ENCODE measurements around the gene SPC24.
A peak's percentile ranks its signal among the peaks of the same experiment; 100 is the strongest.
"Not testable (repeated sequence)": the region's sequence is repeated elsewhere in the genome, so short reads cannot be mapped to it uniquely, and the experiment has no call there.

SPC24 gene

DNA sequence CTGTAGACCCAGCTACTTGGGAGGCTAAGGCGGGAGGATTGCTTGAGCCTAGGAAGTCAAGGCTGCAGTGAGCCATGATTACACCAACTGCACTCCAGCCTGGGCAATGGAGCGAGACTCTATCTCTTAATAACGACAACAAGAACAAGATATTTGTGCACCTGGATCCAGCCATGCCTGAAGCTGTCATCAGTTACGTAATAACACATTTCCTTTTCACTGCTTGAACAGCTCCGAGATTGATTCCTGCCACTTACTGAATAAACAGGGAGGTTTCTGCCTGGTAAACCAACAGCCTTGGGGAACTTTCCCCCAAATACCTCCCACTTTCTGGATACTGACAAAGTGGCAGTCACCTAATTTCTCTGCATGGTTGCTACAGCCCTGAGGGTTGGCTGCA is 36.4 kb upstream of the SPC24 start:
- no peak for DNase-seq

DNA sequence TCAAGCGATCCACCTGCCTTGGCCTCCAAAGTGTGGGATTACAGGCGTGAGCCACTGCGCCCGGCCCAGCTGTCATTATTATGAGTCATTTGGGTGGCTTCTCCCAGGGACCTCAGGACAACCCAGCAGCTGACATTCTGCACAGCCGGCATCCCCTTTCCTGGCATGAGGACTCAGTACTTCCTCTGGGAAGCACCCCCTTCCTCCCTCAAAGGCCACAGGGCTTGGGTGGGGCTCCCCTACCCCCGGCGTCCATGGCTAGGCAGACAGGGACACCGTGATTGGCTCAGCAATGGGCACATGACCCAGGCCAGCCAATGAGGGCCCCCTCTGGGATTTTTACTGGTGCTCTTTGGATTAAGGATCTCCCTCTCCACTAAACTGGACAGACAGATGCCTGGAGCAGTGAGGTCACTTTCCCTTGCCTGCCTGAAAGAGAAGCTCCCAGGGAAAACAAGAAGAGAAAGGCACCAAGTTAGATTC is 35.7 kb upstream of the SPC24 start:
- peak; percentile 91 for DNase-seq

DNA sequence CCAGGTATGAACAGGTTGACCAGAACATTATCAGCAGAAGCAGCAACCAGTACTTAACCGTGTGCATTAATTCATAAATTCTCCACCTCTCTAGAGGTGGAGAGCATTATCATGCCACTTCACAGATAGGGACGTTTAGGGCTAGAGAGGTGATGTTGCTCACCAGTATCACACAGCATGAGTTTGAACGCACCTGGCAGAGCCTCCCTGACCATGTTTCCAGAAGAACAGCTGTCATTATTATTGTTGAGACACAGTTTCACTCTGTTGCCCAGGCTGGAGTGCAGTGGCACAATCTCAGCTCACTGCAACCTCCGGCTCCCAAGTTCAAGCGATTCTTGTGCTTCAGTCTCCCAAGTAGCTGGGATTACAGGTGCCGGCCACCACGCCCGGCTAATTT is 34.9 kb upstream of the SPC24 start:
- no peak for DNase-seq

DNA sequence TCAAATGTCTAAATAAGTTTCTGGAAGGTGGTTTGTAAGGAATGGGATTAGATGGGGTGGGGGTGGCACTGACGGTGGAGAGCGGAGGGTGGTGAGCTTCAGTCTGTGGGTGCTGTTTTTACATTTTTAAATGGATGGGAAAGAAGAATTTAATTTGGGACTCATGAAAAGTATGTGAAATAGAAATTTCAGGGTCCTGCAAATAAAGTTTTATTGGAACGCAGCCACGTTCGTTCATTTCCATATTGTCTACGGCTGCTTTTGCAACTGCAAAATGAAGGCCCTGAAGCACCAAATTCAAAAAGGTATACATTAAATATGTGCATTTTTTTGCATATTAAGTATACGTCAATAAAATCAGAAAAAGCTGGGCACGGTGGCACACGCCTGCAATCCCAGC is 31.9 kb upstream of the SPC24 start:
- no peak for DNase-seq

DNA sequence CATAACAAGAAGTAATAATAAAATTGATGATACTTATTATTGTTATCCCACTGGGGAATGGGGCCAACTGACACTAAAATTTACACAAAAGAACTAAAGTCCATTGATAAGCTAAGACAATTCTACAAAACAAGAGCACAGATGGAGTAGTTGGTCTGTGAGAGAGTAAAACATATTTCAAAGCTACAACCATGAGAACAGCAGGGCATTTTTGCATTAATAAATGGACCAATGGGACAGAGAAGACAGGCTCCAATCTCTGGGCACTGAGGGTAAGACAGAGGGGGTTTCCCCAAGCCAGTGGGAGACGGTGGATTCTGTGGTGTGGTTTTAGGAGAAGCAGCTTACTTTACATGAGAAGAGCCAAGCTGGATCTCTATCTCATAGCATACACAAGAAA is 27.4 kb upstream of the SPC24 start:
- no peak for DNase-seq

DNA sequence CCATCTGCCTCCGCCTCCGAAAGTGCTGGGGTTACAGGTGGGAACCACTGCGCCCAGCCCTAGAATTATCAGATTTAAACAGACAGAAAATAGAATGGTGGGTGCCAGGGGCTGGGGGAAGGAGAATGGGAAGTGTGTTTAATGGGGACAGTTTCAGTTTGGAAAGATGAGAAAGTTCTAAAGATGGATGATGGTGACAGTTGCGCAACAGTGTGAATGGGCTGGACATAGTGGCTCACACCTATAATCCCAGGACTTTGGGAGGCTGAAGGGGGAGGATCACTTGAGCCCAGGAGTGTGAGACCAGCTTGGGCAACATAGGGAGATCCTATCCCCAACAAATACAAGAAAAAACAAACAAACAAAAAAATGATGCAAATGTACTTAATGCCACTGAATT is 25.9 kb upstream of the SPC24 start:
- DNase-seq = peak; percentile 12

DNA sequence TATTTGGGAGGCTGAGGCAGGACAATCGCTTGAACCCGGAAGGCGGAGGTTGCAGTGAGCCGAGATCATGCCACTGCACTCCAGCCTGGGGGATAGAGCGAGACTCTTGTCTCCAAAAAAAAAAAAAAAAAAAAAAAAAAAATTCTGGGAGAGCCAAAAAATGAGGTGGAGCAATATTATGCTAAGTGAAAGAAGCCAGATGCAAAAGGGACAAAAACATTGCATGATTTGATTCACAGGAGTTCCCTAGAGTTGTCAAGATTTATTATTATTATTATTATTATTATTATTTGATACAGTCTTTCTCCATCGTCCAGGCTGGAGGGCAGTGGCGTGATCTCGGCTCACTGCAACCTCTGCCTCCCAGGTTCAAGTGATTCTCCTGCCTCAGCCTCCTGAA is 25.4 kb upstream of the SPC24 start:
- not testable (repeated sequence) for DNase-seq

DNA sequence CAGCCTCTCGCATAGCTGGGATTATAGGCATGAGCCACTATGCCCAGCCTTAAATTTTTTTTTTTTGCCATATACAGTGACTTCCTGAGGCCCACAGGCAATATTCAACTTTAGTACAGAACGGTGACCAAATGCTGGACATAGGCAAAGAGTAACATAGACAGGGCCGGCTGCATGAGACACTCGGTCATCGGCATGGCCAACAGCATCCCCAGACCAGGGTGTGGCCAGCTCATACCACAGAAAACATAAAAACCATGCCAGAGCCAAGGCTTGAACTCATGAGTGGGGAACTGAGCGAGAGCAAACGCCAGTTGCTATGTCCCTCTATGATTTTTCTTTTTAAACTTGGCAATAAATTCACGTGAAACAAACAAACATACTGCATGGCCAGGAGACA is 24.8 kb upstream of the SPC24 start:
- no peak for DNase-seq

DNA sequence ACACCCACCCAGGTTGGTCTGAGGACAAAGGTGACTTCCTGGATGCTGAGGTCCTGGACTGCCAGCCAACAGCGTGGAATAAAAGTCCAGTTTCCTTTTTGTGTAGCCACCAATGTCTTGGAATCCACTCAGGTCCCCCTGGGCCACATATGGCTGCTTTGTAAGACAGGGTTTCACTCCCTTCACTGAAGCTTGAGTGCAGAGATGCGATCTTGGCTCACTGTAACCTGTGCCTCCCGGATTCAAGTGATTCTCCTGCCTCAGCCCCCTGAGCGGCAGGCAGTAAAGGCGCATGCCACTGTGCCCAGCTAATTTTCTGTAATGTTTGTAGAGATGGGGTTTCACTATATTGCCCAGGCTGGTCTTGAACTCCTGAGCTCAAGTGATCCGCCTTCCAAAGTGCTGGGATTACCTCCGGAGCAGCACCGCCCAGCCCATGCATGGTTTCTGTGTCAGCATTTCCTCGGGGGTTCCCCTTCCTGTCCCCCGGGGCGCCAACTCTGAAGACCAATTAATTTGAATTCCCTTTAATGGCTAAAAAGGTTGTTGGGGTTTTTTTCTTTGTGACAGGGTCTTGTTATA is 24.2 kb upstream of the SPC24 start:
- peak; percentile 63 for DNase-seq

DNA sequence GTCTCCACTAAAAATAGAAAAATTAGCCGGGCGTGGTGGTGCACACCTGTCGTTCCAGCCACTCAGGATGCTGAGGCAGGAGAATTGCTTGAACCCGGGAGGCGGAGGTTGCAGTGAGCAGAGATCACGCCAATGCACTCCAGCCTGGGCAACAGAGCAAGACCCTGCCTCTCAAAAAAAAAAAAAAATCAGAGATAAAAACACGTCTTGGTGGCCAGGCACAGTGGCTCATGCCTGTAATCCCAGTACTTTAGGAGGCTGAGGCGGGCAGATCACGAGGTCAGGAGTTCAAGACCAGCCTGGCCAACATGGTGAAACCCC is 23.5 kb upstream of the SPC24 start:
- DNase-seq = not testable (repeated sequence)

DNA sequence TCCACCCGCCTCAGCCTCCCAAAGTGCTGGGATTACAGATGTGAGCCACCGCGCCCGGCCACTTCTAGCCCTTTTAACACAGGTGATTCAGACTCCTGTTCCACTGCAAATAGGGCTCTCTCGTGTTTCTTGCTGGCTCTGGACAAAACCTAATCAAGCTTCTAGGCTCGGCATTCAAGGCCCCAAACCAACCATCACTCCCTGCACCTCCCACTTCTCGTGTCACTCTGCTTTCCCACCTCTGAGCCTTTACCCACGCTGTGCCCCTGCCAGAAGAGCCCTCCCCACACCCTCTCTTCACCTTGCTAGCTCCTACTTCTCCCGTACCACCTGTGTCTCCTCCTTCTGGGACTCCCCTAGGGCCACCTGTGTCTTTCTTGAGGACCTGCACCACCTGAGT is 22.0 kb upstream of the SPC24 start:
- DNase-seq = no peak

DNA sequence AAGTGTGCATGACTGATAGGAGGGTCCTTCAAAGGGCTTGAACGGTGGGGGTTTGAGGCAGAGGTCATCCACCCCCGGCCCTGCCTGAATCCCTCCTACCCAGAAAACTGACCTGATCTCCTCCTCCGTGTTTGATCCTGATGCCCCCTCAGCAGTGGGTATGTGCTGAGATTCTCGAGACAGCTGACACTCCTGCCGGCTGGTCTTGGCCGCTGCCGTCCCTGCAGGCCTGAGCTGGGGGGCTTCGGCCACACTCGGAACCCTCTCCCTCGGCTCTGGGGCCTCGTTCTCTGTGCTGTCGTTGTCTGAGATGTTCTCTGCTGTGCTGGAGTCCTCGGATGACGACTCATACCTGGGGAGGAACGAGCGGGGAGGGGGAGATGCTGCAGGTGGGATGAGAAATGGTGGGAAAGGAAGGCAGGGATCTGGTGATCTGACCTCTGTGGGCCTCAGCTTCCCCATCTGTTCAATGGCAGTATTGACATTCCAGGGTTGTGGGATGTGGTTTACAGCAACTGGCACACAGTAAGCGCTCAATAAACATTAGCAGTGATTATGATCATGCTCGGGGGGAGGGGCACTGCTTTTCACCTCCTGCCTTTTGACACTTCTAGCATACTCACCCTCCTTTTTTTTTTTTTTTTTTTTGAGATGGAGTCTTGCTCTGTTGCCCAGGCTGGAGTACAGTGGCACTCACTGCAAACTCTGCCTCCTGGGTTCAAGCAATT is 21.0 kb upstream of the SPC24 start:
- DNase-seq = no peak

DNA sequence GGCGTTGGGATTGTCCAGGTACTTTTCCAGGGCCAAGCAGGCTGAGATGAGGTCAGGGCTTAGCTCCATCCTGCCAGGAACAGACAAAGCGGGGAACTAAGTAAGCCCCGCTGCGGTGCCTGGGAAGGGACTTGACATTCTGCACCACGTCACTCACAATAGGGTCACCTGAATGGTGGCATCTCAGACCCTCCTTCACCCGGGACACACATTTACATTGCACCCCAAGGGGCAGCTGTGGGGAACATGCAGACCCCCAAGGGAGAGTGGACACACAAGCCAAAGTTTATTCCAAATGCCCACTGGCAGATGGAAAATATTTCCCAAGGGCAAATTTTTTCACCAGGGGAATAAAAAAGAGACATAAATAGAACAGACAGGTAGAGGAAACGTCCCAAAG is 20.3 kb upstream of the SPC24 start:
- DNase-seq = no peak

DNA sequence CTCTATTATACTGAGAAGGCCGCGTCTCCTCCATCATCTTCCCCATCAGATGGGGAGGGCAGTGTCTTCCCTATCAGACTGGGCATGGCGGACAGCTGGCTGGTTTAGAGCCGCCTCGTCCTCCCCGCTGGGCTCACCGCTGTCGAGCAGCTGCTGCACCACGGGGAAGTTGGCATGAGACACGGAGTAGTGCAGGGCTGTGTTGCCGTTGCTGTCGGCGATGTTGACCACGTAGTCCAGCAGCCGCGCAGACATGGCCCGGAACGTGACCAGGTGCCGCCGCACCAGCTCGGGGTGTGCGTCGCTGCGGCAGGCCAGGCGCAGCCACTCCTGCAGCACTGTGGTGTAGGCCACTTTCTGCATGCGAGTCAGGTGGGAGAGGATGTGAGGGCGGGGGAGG is 18.8 kb upstream of the SPC24 start:
- no peak for DNase-seq

DNA sequence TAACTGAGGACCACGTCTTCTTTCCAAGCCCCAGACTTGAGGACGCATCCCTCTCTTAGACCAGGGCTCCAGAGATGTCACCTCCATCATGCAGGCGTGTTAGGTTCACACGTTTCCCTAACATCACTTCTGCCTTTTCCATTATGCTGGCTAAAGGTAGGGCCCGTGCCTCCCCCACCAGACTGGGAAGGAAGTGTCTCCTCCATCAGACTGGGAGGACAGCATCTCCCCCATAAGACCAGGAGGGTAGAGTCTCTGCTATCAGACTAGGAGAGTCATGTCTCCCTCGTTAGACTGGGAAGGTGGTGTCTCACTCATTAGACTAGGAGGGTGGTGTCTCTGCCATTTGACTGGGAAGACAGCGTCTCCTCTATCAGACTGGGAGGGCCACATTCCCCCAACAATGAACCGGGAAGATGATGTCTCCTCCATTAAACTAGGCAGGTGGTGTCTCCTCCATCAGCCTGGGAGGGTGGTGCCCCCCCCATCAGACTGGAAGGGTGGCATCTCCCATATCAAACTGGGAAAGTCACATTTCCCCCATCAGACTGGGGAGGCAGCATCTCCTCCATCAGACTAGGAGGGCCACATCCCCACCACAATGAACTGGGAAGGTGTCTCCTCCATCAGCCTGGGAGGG is 18.1 kb upstream of the SPC24 start:
- DNase-seq = no peak

DNA sequence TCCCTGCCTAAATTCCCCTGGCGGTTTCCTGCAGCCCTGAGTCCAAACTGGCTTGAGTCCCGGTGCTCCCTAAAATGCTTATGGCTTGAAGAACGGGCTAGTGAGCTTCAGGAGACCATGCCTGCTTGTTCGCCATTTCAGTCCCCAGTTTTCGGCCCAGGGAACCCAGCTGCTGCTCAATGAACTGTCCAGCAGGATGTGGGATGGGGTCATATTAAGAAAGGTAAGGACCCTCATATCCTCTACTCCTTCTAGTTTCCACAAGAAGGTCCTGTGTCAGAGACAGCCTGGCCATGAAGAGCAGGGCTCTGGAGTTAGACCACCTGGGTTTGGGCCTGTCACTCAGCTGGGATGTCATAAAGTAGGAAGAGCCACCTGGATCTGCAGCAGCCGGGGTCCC is 17.0 kb upstream of the SPC24 start:
- DNase-seq = no peak

DNA sequence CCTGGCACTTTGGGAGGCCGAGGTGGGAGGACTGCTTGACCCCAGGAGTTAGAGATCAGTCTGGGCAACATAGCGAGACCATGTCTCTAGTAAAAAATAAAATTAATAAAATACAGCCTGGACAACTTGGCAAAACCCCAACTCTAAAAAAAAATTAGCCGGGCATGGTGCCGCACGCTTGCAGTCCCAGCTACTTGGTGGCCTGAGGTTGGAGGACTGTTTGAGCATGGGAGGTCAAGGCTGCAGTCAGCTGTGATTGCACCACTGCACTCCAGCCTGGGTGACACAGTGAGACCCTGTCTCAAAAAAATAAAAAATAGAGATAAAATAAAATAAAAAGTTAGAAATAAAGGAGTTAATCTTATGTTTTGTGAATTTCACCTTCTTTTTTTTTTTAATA is 15.6 kb upstream of the SPC24 start:
- no peak for DNase-seq

DNA sequence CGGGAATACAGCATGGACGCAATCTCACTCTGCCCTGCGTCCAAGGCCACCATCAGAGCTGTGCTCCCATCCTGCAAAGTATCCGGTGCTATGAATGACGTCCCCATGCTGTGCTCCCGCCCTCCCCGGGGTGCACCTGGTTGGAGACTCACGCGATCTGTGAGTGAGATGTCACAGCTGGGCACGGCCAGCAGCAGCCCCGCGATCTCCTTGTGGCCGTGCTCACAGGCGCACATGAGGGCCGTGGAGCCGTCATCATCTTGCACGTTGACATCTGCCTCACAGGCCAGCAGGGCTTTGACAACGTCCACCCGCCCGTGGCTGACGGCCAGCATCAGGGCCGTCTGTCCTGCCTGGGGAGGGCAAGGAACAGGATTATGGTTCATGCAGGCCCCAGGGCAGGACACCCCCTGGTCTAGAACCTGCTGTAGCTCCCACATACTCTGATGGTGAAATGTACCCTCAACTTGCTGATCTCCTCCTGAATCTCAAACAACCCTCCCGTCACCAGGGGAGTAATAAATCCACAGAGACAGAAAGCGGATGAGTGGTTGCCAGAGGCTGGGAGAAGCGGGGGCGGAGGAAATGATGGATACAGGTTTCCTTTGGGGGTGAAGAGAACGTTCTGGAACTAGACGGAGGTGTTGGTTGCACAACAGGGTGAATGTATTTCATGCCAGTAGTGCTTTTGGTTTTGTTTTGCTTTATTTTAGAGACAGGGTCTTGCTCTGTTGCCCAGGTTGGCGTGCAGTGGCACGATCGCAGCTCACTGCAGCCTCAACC is 14.5 kb upstream of the SPC24 start:
- DNase-seq = no peak

DNA sequence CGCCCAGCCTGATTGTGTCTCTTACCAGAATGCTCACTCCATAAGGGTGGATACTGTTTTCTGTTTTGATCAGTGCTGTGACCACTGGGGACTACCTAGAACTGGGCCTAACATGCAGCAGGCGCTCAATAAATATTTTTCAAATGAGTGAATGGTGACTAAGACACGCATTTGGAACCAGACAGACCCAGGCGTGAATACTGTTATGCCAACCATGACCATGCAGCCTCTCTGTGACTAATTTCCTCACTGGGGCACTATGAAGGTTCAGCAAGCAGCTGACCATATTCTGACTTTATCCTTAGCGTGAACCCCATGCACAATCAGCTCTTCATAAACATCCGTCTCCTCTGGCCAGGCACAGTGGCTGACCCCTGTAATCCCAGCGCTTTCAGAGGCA is 13.0 kb upstream of the SPC24 start:
- DNase-seq = no peak

DNA sequence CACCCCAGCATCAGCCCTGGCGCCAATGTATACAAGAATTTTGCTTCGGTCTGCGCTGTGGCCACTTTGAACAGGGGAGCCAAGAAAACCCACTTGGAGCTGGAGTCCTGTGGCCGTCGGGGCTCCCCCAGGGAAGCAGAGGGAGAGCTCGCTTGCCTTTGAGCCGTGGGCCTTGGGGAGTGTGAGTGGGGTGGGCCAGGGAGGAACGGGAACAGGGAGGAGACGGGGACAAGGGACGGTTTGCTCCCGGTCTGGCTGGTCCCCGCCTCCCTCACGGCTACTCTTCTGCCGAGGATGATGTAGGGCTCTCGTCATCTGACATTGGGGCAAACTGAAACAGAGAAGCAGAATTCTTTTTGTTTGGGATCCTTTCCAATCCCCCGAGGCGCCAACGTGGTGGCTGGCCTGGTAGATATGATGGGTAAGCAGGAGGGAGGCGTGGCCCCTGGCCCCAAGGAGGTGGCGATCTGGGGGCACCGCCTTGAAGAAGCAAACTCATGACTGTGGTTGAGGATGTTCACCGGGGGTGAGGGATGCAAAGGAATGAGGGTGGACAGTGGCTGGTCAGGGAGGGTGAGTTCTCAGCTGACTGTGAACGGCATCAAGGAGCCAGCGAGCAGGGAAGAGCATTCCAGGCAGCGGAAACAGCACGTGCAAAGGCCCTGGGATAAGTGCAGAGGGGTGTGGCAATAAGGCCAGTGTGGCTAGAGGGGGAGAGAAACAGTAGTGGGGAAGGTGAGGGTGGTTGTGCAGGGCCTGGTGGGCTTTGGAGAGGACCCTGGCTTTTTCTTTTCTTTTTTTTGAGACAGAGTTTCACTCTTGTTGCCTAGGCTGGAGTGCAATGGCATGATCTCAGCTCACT is 10.9 kb upstream of the SPC24 start:
- DNase-seq = no peak

DNA sequence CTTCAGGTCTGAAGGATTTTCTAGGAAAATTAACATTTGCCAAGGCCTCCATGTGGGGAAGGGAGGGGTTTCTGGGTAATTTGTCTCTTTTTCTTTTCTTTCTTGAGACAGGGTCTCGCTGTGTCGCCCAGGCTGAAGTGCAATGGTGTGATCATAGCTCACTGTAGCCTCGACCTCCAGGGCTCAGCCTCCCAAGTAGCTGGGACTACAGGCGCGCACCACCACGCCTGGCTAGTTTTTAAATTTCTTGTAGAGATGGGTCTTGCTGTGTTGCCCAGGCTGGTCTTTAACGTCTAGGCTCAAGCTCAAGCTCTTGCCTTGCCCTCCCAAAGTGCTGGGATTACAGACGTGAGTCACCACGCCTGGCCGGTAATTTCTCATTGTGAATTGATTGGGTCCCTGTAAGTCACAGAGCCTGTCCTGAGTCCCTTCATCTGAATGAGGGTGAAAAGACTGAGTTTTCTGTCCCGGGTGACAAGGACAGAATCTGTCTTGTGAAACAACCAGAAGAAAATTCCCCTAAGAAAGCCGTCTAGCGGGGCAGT is 10.0 kb upstream of the SPC24 start:
- DNase-seq = no peak

DNA sequence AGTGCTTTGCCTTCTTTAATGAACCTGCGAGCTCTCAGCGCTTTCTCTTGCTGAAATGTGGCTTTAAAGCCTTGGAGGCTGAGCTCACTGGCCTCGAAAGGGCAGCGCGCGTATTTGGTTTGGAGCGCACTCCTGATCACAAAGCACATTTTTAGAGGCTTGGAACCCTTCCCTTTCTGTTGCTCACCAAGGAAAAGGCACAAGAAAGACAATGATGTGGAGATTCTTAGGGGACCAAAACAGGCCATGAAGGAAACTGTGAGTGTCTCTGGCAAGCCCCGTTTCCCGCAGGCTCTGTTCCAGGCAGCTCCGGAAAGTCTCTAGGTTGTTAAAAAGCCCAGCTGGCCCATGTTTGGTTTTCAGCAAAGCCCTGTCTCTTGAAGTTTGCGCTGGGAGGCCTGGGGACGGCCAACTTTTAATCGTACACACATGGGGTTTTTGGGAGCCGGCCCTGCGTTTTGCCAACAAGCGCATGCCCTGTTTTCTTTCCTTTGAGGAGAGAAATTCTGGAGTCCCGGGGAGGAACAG is 9.4 kb upstream of the SPC24 start:
- DNase-seq = no peak

Data from inflammatory macrophage treated with lipopolysaccharide for 4 hours (primary cell).